Esophagus mucosa (tissue), 1 donor: Measurements from ENCODE around the gene MARK4. TPM values are rescaled to one million over a fixed set of nuclear protein-coding genes. Genes with fewer than 3 reads are reported as not detected.
"Not testable (repeated sequence)": the region's sequence is repeated elsewhere in the genome, so short reads cannot be mapped to it uniquely, and the experiment has no call there.

Experiments used
- ATAC-seq: fragments of 200-7000 bp; cut with Tn5 transposase; one replicate; pipeline ENCODE4 v1.9.1; 2020
- total RNA-seq: library from RNA; stranded (reverse); gene quantifications from one replicate; pipeline ENCODE4 v1.2.4, GENCODE V29; 2023
- donor health status: DM: yes; HTN: yes; CAD: no.

The MARK4 gene
- 21.0 TPM for total RNA-seq

- peak; percentile 51 for ATAC-seq
Measured at GRCh38 chr19:45250832-45251451, at the start of gene MARK4. Gene MARK4 (plus strand): TSS chr19:45251271. CDS start chr19:45251589, 318 bp downstream.

GRCh38 chr19:45202637-45203036 lies 48.4 kb upstream of the MARK4 start:
- ATAC-seq, result peak; percentile 85

- no peak for ATAC-seq
Measured at GRCh38 chr19:45205810-45206209, 45.3 kb upstream of the MARK4 start.

- ATAC-seq, result no peak
Measured at GRCh38 chr19:45206328-45206727, 44.7 kb upstream of the MARK4 start.

- ATAC-seq, result peak; percentile 79
Measured at GRCh38 chr19:45211751-45212381, 39.2 kb upstream of the MARK4 start.

- no peak for ATAC-seq
Measured at GRCh38 chr19:45213031-45213430, 38.0 kb upstream of the MARK4 start.

- peak; percentile 32 for ATAC-seq
Measured at GRCh38 chr19:45215391-45216191, 35.5 kb upstream of the MARK4 start.

GRCh38 chr19:45216667-45217066 lies 34.4 kb upstream of the MARK4 start:
- no peak for ATAC-seq

- ATAC-seq, result no peak
Measured at GRCh38 chr19:45217193-45217956, 33.7 kb upstream of the MARK4 start.

GRCh38 chr19:45217957-45218334 lies 33.1 kb upstream of the MARK4 start:
- ATAC-seq, result no peak

GRCh38 chr19:45218426-45218825 lies 32.6 kb upstream of the MARK4 start:
- ATAC-seq, result no peak

- no peak for ATAC-seq
Measured at GRCh38 chr19:45218911-45219743, 31.9 kb upstream of the MARK4 start.

GRCh38 chr19:45222724-45223123 lies 28.3 kb upstream of the MARK4 start:
- ATAC-seq, result no peak

- ATAC-seq, result no peak
Measured at GRCh38 chr19:45223879-45224278, 27.2 kb upstream of the MARK4 start.

- ATAC-seq, result no peak
Measured at GRCh38 chr19:45224645-45225044, 26.4 kb upstream of the MARK4 start.

- ATAC-seq, result not testable (repeated sequence)
Measured at GRCh38 chr19:45229056-45229455, 22.0 kb upstream of the MARK4 start.

- ATAC-seq, result peak; percentile 92
Measured at GRCh38 chr19:45231891-45232290, 19.2 kb upstream of the MARK4 start.

- ATAC-seq, result no peak
Measured at GRCh38 chr19:45234089-45234869, 16.8 kb upstream of the MARK4 start.

- ATAC-seq, result no peak
Measured at GRCh38 chr19:45235485-45235884, 15.6 kb upstream of the MARK4 start.

- no peak for ATAC-seq
Measured at GRCh38 chr19:45238556-45238955, 12.5 kb upstream of the MARK4 start.

- no peak for ATAC-seq
Measured at GRCh38 chr19:45243144-45243732, 7.8 kb upstream of the MARK4 start.
